ENCODE measurements around the gene RFNG.
A peak's percentile ranks its signal among the peaks of the same experiment; 100 is the strongest.
"Not testable (repeated sequence)": the region's sequence is repeated elsewhere in the genome, so short reads cannot be mapped to it uniquely, and the experiment has no call there.

RFNG gene

DNA sequence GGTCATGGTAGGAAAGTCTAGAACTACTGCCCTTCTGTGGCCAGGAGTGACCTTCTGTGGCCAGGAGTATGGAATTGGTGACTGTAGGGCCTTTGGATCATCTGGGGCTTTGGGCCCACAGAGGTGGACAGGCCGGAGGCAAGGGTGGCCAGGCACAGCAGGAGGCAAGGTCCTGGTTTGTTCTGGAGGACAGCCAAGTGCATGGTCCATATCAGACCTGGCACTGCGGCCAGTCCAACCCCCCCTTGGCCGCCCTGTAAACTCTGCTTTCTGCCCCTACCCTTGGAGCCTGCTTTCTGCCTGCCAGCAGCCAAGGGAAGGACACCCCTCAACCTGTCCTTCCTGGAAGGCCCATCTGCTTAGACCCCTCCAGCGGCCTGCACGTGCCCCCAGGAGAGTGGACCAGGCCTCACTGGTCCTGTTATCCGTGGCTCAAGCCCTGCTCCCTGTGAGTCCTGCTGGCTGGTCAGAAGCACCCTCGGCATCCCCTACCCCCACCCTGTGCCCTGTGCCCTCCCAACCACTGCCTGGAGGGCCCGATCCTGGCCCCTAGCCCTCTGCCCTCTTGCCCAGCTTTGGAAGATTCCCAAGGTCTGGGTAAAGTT is 11.8 kb downstream of the RFNG start:
- DNase-seq, result no peak

GRCh38 chr17:82038796-82039409 is 12.7 kb downstream of the RFNG start:
- DNase-seq, result not testable (repeated sequence)

- DNase-seq, result no peak
These were observed 13.8 kb downstream of the RFNG start for GRCh38 chr17:82037889-82038195.

- DNase-seq, result peak; percentile 97
These were observed 14.3 kb downstream of the RFNG start, which contains the start of gene DCXR for GRCh38 chr17:82037092-82037888. Gene DCXR (minus strand): TSS chr17:82037697. CDS start chr17:82037682, 15 bp downstream.

DNA sequence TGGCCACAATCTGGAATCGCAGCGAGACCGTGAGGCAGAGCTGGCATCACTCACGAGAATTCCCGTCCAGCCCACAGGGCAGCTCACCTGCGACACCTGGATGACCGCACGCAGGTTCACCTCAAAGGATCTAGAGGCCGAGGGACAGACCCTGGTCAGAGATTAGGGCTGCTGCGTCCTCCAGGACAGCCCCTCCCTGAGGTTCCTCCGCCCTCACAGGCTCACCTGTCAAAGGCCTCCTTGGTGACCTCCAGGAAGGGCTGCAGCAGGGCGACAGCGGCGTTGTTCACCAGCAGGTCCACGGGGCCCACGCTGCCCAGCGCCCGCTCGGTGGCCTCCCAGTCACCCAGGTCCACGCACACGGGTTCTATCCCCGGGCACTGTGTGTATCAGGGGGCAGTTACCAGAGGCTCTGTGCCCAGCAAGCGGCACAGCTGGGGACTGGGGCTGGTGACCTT is 14.9 kb downstream of the RFNG start:
- DNase-seq, result peak; percentile 38

GRCh38 chr17:82035956-82036633 is 15.5 kb downstream of the RFNG start:
- DNase-seq, result no peak

DNA sequence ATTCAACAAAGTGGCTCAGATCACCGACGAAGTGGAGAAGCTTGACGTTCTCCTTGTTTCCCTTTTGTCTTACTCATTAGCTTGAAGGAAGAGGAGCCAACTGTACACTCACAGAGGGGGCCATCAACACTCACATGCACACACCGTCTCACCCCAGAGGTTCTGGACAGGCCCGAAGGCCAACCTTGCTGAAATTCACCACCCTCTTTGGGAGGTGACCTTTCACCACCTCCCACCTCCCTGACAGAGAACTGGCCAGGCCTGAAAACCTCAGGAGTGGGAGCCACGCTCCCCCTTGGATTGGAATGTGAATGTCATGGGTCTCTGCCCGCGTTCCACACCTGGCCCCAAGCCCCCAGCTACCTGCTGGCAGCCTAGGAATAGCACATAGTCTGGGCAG is 16.1 kb downstream of the RFNG start:
- DNase-seq, result no peak

GRCh38 chr17:82034371-82035011 is 17.1 kb downstream of the RFNG start:
- DNase-seq, result no peak

DNA sequence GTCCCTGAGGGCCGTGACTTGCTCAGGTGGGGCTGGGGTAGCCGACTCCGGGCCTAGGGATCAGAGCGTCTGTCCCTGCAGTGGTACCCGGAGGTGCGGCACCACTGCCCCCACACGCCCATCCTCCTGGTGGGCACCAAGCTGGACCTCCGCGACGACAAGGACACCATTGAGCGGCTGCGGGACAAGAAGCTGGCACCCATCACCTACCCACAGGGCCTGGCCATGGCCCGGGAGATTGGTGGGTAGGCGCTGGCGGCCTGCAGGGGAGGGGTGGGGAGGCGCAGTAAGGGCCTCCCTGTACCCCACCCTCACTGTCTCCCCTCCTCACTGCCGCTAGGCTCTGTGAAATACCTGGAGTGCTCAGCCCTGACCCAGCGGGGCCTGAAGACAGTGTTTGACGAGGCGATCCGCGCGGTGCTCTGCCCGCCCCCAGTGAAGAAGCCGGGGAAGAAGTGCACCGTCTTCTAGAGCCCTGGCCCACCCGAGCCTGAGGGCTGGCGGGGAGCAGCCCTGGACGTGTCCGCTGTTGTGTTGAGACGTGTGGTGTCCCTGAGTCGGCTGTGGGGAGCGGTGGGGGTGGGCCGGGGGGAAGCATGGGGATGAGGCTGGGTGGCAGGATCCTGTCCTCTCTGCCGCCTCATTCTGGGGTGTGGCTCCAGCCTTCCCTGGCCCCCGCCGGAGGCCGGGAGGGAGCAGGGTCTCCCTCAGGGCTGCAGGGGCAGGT is 18.1 kb downstream of the RFNG start:
- no peak for DNase-seq

DNA sequence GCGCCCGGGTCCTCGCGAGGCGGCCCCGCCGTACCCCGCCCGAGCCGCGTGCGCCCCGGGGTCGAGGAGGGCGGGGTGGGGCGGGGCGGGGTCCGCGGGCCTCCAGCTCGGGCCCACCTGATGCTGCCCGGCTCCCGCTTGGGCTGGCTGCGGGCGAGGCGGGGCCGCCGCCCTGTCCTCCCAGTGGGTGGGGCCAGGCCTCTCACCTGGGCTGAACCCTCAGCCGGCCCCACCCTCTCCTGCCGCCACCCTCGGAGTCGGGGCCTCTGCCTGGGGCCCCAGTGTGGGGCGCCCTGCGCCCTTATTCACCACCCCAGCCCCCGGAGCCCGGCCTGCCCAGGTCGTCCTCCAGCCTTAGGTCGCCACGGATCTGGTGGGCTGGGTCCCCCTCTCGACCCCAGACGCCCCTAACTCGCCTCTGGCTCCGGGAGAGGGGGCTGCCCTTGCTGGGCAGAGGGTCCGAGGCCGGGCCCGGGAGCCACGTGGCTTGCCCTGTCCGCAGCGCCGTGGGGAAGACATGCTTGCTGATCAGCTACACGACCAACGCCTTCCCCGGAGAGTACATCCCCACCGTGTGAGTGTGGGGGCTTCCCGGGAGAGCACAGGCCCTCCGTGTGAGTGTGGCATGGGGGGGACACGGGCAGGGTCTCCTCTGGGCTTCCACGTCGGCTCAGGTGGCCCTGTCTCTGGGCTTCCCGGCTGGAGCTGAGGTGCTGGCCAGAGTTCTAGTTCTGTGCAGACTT is 19.6 kb downstream of the RFNG start:
- DNase-seq, result peak; percentile 63

DNA sequence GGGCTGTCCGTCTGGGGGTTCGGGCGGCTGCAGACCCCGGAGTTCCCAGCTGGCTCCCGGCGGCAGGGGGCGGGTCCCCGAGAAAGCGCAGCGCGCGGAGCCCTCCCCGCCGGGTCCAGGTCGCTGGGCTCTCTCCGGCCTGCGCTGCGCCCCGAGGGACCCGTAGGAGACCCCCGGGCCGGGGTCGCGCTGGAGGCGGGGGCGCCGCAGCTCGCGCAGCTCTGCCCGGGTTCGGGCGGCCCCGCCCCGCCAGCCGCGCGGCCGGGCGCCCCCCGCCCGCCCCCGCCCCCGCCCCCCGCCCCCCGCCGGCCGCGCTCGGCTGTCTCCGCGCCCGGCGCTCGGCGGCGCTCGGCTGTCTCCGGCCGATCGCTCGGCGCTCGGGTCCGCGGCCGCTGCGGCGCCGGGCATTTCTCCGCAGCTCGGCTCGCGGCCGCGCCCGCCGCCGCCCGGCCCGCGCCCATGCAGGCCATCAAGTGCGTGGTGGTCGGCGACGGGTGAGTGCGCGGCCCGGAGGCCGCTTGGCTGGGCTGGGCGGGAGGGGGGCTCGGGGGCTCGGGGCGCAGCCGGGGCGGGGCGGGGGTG is 20.2 kb downstream of the RFNG start, which contains the start of gene RAC3:
RAC3 (plus strand) TSS at position 376 of the 582 bp plus-strand sequence; CDS start at position 460, 84 bp downstream.
- no peak for DNase-seq

DNA sequence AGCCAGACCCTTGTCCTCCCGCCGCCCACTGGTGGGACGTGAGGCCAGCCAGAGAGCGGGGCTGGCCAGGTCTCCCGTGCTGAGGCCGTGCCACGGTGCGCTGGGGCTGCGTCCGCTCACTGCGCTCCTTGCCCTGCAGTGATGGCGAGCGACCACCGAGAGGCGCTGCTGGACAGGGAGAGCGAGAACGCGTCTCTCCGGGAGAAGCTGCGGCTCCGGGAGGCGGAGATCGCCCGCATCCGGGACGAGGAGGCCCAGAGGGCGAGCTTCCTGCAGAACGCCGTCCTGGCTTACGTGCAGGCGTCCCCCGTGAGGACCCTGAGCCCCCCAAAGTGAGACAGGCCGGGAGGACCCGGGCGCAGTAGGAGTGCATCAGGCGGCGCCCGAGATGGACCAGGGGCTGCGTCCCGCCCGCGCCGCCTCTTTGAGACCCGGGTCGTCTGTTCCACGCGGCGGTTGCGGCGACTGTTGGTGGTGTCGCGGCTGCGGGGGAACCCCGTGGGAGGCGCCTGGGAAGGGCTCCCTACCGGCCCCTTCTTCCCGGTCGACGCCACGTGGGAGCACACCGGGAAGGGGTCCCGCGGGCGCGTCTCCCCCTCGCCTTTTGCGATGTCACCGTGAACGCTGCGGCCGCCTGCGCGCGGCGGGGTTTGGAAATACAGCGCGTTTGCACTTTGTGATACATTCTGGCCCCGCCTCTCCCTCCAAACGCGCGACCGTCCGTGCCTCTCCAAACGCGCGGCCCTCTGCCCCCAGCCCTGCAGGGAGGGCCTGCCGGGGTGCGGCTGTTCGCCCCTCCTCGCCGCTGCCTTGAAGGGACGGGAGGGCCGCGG is 20.9 kb downstream of the RFNG start:
- DNase-seq, result peak; percentile 89

GRCh38 chr17:82029990-82030469 is 21.6 kb downstream of the RFNG start:
- no peak for DNase-seq

DNA sequence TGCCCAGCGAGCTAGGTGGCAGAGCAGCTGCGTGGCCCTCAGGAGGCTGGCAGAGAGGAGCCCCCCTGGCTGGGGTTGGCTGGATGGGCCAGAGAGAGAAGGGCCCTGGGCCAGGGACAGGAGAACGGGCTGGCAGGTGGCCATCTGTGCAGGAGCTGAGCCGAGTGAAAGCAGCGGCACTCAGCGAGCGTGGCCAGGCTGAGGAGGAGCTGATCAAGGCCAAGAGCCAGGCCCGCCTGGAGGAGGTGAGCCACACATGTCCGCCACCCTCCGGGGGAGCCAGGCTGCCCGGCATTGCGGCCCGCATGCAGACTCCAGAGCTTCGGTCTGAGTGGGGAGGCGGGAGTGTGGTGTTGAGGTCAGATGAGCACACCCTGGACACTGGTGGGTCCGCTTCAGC is 22.2 kb downstream of the RFNG start:
- no peak for DNase-seq

DNA sequence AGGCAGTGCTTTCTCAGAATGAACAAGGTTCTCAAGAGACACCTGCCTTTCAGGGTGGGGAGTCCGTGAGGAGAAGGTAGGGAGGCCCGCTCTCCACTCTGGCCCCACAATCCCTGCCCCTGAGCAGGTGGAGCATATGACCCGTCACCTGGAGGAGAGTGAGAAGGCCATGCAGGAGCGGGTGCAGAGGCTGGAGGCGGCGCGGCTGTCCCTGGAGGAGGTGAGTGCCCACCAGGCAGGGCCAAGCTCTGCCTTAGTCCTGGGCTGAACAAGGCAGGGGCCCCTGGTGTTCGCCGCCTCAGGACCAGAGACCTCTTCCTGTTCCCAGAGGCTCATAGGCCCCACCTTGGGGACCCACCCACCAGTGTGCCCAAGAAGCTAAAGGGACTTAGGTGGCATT is 22.6 kb downstream of the RFNG start:
- DNase-seq, result no peak

GRCh38 chr17:82028246-82028645 is 23.4 kb downstream of the RFNG start:
- no peak for DNase-seq

DNA sequence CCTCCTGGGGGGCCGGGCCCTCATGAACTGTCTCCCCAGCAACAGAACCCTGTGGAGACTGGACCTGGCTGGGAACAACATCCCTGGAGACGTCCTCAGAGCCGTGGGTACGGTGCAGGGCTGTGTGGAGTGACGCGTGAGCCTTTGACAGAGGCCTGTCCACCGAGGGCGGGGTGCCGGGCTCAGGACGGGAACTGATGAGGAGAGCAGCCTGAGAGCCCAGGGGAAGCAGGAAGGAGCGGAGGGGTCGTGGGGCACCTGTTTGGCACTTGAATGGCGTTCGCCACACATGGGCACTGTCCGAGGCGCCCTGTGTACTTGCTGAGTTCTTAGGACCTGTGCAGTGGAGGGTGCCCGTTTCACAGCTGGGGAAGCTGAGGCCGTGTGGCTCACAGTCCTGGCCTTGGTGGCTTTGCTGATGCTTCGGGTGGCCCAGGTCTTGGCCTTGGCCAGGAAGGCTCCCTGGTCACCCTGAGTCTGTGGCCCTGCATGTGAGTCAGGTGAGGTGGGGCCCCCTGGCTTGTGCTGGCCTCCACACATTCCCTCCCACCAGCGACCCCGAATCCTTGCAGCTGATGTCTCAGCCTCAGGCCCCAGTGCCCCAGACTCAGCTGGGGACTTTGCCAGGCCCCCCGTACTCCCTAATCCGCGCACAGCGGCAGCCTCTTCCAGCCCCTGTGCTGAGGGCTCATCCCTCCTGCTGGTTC is 26.1 kb downstream of the RFNG start:
- no peak for DNase-seq

DNA sequence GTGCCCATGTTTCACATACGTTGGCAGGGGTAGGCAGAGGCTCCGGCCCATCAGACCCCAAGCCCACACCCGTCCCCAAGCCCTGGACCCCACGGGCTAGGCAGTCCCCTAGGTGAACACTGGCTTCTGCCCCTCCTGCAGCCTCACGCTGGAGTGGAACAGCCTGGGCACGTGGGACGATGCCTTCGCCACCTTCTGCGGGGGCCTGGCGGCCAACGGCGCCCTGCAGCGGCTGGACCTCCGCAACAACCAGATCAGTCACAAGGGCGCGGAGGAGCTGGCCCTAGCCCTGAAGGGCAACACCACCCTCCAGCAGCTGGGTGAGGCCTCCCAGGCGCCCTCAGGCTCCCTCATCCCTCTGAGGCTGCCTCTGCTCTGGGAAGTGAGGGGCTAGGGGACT is 26.8 kb downstream of the RFNG start:
- no peak for DNase-seq
